ENCODE results near the gene KRTAP22-1. TPM values are rescaled to one million over a fixed set of nuclear protein-coding genes. Genes with fewer than 3 reads are reported as not detected.

The KRTAP22-1 gene
- total RNA-seq, 1 donor = not detected

DNA sequence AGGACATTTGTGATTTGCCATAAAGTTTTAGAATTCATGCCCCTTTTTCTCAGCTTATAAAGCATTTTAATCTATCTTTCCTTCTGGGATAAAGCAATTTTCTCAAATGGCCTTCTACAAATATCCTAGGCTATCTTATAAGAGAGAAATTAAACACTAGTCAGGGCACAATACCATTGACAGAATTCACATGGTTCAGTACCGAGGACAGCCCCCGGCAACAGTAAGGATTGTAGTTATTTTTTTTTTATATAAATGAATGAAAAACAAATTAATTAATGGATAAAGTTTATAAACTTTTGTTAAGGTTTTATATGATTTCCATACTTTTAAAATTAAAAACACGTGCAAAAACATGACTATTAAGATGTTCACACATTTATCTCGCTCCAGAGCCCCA is 27.2 kb downstream of the KRTAP22-1 start:
- no peak for DNase-seq (ENCODE audit: insufficient read length, low spot score, missing footprints)
- TF ChIP-seq CTCF (IDR thresholded peaks at IDR 0.05; ENCODE audit: extremely low read depth, low read depth, low read length) = no peak
- Histone ChIP-seq H2AFZ (ENCODE audit: low read length) (no peak overlapping the region), H3K4me3 (ENCODE audit: insufficient read depth, low read length) (no peak overlapping the region), H3K4me2 (ENCODE audit: insufficient read depth, low read length) (no peak overlapping the region), H3K4me1 (ENCODE audit: insufficient read depth, low read length) (no peaks in the 10 kb centered on the region), H3K79me2 (ENCODE audit: insufficient read depth, low read length) (no peaks in the 10 kb centered on the region), H4K20me1 (ENCODE audit: insufficient read depth, low read length) (no peaks in the 10 kb centered on the region), H3K27me3 (ENCODE audit: insufficient read depth, low read length) (no peaks in the 10 kb centered on the region), H3K27ac (ENCODE audit: low read depth, low read length) (no peak overlapping the region), H3K9me3 (ENCODE audit: low read depth, low read length) (no peaks in the 10 kb centered on the region), H3K36me3 (ENCODE audit: insufficient read depth, low read length) (no peaks in the 10 kb centered on the region)

GRCh38 chr21:30629200-30629599 is 28.3 kb downstream of the KRTAP22-1 start:
- Histone ChIP-seq H3K79me2 (ENCODE audit: insufficient read depth, low read length) (no peaks in the 10 kb centered on the region), H3K4me3 (ENCODE audit: insufficient read depth, low read length) (no peak overlapping the region), H3K27me3 (ENCODE audit: insufficient read depth, low read length) (no peaks in the 10 kb centered on the region), H3K4me2 (ENCODE audit: insufficient read depth, low read length) (no peak overlapping the region), H3K4me1 (ENCODE audit: insufficient read depth, low read length) (no peaks in the 10 kb centered on the region), H3K27ac (ENCODE audit: low read depth, low read length) (no peak overlapping the region), H3K9me3 (ENCODE audit: low read depth, low read length) (no peaks in the 10 kb centered on the region), H4K20me1 (ENCODE audit: insufficient read depth, low read length) (no peaks in the 10 kb centered on the region), H2AFZ (ENCODE audit: low read length) (no peak overlapping the region), H3K36me3 (ENCODE audit: insufficient read depth, low read length) (no peaks in the 10 kb centered on the region)
- no peak for DNase-seq (ENCODE audit: insufficient read length, low spot score, missing footprints)
- TF ChIP-seq CTCF (IDR thresholded peaks at IDR 0.05; ENCODE audit: extremely low read depth, low read depth, low read length) = no peak

- H3K27ac ChIP-seq (ENCODE audit: low read depth, low read length) = no peak within 1 kb of the TSS
- TF ChIP-seq CTCF (IDR thresholded peaks at IDR 0.05; ENCODE audit: extremely low read depth, low read depth, low read length) = no peak
- no peak within 1 kb of the TSS for H2AFZ ChIP-seq (ENCODE audit: low read length)
- no peaks in the 10 kb centered on the region for H4K20me1 ChIP-seq (ENCODE audit: insufficient read depth, low read length)
- H3K27me3 ChIP-seq (ENCODE audit: insufficient read depth, low read length) = no peaks in the 10 kb centered on the region
- H3K79me2 ChIP-seq (ENCODE audit: insufficient read depth, low read length) = no peaks in the 10 kb centered on the region
- no peaks in the 10 kb centered on the region for H3K4me1 ChIP-seq (ENCODE audit: insufficient read depth, low read length)
- H3K36me3 ChIP-seq (ENCODE audit: insufficient read depth, low read length) = no peaks in the 10 kb centered on the region
- H3K9me3 ChIP-seq (ENCODE audit: low read depth, low read length) = no peaks in the 10 kb centered on the region
- DNase-seq (ENCODE audit: insufficient read length, low spot score, missing footprints) = no peak
- H3K4me2 ChIP-seq (ENCODE audit: insufficient read depth, low read length) = no peak within 1 kb of the TSS
- no peak within 1 kb of the TSS for H3K4me3 ChIP-seq (ENCODE audit: insufficient read depth, low read length)
Measured at GRCh38 chr21:30634906-30635305, 34.0 kb downstream of the KRTAP22-1 start, which contains the start of gene KRTAP20-2. KRTAP20-2 (plus strand) TSS chr21:30635206; CDS start chr21:30635264, 58 bp downstream.

GRCh38 chr21:30638686-30639085 is 37.8 kb downstream of the KRTAP22-1 start:
- H2AFZ ChIP-seq (ENCODE audit: low read length) = no peak overlapping the region
- no peaks in the 10 kb centered on the region for H3K27me3 ChIP-seq (ENCODE audit: insufficient read depth, low read length)
- H3K36me3 ChIP-seq (ENCODE audit: insufficient read depth, low read length) = no peaks in the 10 kb centered on the region
- H4K20me1 ChIP-seq (ENCODE audit: insufficient read depth, low read length) = no peaks in the 10 kb centered on the region
- no peak overlapping the region for H3K4me3 ChIP-seq (ENCODE audit: insufficient read depth, low read length)
- H3K4me2 ChIP-seq (ENCODE audit: insufficient read depth, low read length) = no peak overlapping the region
- no peak for TF ChIP-seq CTCF (IDR thresholded peaks at IDR 0.05; ENCODE audit: extremely low read depth, low read depth, low read length)
- no peaks in the 10 kb centered on the region for H3K9me3 ChIP-seq (ENCODE audit: low read depth, low read length)
- H3K27ac ChIP-seq (ENCODE audit: low read depth, low read length) = no peak overlapping the region
- no peak for DNase-seq (ENCODE audit: insufficient read length, low spot score, missing footprints)
- H3K79me2 ChIP-seq (ENCODE audit: insufficient read depth, low read length) = no peaks in the 10 kb centered on the region
- H3K4me1 ChIP-seq (ENCODE audit: insufficient read depth, low read length) = no peaks in the 10 kb centered on the region
